HG03097 (cell line): Measurements from ENCODE around the gene ECHDC3.

Experiments used
- ATAC-seq: cut with Tn5 transposase; IDR thresholded peaks from one replicate; pipeline ENCODE4 v1.9.1; 2021; ENCODE audit not compliant: unreplicated experiment, low FRiP score

Gene ECHDC3

GRCh38 chr10:11775412-11775811 is 33.2 kb downstream of the ECHDC3 start:
- ATAC-seq, result no peak

DNA sequence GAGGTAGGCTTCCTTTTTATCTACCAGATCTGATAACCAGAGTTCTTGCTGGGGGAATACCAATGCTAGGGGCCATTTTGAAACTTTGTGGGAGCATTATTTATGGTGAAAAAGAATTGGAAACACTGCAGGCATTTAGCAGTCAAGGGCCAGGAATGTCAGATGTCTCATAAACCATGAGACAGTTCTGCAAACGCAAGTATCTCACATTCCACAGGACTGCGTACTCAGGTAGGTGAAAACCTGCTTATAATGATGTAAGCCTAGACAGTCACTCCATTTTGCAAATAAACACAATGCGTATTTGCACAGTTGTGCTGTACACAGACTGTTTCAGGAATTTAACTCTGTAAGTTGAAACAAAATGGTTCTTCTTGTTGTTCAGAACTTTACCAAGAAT is 33.9 kb downstream of the ECHDC3 start:
- ATAC-seq, result no peak

GRCh38 chr10:11781114-11781513 is 38.9 kb downstream of the ECHDC3 start:
- ATAC-seq, result no peak

DNA sequence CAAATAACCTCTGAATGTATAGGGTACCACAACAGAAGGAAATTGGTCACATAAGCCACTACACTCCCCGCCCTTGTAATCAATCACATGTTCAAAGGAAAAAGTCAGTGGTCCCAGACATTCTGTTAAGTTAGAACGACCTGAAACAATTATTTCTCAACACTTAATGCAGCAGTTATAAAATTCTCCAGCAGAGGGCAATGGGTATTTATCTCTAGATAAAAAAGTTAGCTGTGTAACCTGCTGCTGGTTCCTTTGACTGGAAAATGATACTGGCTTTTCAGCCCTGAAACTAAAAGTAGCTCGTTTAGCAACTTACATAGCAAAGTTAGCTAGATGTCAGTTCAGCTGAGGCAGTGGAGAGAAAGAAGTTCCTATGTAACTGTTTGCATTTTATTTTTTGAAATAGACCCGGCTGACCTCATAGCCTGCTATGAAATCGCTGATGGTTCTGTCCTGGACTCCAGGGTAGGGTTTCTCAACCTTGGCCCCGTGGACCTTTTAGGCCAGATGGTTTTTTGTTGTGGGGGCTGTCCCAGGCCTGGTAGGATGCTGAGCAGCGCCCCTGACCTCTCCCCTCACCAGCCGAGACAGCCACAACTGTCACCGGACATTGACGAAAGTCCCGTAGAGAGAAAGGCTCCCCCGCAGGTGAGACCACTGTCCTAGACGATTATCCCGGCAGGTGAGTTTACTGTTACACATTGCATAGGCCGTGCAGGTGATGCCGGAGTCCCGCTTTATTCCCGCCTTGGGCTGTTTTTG is 40.8 kb downstream of the ECHDC3 start:
- no peak for ATAC-seq

DNA sequence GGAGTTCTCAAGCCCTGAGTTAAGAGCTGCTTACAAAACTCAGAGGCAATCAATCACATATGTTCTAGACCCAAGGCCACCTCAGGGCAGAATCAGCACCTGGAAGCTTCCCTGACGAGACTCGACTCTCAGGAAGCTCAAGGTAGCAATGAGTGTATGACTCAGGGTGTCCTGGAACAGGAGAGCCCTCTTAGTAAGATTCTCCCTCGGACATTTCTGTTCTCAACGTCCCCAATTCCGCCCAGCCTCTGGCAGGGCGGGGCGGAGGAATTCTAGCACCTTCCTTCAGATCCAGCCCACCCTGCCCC is 41.3 kb downstream of the ECHDC3 start:
- ATAC-seq, result no peak

DNA sequence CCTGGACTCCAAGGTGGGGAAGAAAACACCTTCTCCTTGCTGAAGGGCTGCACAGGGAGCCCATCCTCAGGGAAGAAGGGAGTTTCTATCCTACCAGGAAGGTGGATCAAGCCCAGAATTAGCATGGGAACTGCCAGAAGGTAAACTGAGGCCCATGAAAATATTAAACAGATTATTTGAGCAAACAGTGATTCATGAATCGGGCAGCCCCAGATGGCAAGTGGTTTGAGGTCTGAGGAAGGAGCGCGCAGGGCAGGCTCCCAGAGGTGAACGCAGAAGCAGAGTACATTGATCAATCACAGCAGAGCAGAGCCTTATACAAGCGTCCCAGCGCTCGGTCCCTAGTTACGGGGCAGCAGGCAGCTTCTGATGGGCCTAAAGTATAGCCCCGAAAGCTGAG is 45.2 kb downstream of the ECHDC3 start:
- no peak for ATAC-seq

- ATAC-seq, result no peak
Observed at GRCh38 chr10:11787846-11788245, 45.7 kb downstream of the ECHDC3 start.

DNA sequence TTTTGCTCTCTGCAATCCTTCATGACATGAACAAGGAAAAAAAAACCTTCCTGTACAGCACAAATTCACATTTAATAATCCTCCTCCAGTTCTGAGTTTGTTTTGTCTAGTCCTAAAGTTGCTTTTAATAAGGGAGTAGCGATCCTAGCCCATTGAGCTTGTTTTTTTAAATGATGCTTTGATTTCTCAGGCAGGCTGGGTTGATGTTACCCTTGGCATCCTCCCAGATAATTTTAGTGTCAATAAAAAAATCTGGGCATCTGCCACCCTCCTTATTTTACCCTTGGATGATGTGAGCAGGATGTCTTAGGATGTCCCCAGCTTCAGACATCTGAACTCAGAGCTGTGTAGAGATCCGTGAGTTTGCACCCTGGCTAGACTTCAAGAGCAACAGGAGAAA is 47.1 kb downstream of the ECHDC3 start:
- ATAC-seq, result no peak

DNA sequence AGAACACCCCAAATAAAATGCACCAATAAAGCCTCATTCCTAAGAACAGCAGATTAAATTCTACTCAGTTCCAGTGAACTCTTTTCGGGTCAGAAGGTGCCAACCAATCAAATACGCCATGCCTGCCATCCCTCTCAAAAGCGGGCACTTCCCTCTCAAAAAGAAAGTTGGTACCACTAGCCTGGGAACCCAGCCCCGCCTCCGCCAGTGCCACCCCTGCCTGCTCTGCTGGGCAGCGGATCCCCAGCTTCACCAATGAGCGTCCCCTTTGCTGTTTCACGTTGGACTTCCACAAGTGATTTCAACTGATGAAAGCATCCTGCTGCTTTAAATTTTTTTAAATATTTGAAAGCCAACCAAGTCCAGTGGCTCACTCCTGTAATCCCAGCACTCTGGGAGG is 47.8 kb downstream of the ECHDC3 start:
- no peak for ATAC-seq

GRCh38 chr10:11793762-11794479 is 51.7 kb downstream of the ECHDC3 start:
- ATAC-seq, result no peak

DNA sequence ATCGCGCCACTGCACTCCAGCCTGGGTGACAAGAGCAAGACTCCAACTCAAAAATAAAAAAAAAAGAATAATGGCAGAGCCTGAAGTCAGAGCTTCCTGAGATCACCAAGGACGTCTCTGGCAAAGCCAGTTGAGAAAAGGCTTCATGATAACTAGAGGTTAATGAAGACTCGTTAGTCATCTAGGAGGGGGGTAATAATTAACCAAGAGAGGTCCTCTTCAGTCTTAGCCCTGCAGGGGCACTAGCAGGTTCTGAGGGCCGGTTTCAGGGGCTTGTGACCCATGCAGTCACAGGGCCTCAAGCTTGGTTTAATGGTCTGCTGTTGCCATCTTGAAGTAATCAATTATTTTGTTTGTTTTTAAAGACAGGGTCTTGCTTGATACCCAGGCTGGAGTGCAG is 52.4 kb downstream of the ECHDC3 start:
- no peak for ATAC-seq

DNA sequence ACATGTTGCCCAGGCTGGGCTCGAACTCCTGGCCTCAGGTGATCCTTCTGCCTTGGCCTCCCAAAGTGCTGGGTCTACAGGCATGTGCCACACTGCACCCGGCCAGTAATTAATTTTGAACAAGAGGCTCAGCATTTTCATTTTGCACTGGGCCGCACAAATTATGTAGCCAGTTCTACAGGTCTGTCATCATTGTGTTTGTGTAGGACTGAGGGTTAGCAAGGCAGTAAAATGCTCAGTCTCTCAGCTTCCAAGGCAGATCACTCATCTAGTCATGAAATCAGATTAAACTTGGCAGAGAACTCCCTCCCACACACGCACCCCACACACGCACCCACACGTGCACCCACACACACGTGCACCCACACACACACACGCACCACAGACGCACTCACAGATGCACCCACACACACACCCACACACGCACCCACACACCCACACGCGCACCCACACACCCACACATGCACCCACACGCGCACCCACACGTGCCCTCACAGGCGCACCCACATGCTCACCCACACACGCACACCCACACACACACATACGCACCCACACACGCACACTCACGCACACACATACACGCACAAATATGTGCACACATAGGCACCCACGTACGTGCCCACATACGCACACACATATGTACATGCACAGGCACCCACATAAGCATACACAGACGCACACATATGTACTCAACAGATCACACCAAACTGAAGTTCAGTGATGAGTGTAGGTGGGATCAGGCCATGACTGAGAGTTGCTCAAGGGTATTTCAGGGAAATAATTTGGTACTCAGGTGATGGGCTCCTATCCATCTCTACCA is 53.1 kb downstream of the ECHDC3 start:
- no peak for ATAC-seq

DNA sequence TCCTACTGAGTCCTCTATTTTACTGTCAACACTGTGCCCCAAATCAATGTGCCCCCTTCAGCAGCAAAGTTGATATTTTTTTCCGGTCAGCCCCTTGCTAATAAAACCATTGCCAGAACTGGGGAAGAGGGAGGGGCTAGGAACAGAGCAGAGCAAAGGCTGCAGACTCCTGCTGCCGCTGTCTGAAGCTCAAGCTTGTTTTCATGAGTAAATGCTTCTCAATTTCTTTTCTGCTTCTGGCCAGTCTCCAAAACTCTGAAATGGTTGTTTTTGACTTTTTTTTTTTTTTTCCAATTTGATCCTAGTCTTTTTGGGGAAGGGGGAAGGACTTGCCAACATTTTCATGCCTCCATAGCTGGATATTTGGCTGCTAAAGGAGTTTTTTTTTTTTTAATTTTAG is 54.3 kb downstream of the ECHDC3 start:
- no peak for ATAC-seq

- no peak for ATAC-seq
Observed at GRCh38 chr10:11797281-11797680, 55.1 kb downstream of the ECHDC3 start.

GRCh38 chr10:11797847-11798633 is 55.9 kb downstream of the ECHDC3 start:
- no peak for ATAC-seq

DNA sequence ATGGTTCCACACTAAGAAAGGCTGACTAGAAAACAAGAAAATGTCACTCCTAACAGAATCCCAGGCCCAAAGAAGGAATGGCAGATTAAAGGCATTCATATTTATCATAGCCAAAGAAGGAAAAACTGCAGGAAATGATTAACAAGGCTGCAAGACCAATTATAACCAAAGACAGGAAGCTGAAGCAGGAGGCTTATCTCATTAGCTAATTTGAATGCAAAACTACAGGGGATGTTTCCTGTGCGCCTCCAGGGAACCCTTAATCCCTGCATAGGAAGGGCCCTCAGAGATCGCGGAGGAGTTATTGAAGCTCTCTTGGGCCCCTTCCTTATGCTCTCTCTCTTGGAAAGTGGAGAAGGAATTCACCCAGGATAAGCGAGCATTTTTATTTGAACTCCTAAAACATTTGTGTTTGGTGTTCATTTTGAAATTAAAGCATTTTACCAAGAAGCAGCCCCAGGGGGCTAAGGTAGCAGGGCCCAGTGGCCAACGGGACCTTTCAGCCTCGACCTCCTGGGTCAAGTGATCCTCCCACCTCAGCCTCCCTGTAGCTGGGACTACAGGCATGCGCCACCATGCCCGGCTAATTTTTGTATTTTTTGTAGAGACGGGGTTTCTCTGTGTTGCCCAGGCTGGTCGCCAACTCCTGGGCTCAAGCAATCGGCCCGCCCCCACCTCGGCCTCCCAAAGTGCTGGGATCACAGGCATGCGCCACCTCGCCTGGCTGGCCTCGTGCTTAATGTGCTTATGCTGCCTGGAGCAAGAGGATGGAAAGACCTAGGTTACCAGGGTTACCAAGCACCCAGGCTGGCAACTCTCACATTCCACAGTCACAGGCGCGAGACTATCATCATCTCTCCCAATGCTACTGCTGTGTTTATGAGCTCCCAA is 56.9 kb downstream of the ECHDC3 start:
- no peak for ATAC-seq

DNA sequence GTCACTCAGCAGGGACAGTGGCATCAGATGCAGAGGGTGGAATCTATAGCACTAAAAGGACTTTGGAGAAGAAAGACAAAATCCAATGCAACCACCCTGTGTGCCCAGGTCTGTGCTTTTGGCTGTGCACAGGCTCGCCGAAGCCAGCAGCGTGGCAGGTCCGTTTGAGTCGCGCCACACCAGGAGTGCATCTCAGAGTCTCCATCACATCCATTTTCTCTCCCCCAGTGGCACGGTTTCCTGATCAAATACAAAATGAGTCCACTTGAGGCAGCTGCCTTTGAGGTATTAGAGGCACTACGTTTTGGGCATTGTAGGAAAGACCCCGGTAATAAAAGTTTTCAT is 57.5 kb downstream of the ECHDC3 start:
- no peak for ATAC-seq

DNA sequence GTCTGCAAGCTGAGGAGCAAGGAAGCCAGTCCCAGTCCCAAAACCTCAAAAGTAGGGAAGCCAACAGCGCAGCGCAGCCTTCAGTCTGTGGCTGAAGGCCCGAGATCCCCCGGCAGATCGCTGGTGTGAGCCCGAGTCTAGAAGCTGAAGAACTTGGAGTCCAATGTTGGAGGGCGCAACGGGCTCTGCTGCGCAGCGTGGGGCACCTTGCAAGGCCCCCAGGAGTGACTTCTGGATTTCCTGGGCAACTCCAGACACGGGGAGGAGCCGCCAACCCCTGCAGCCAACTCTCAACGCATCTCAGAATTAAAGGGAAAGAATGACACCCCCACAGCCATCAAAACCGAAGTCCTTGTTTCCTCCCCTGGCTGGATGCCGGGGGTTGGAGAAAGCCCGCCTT is 62.2 kb downstream of the ECHDC3 start:
- no peak for ATAC-seq

GRCh38 chr10:11805792-11806191 is 63.6 kb downstream of the ECHDC3 start:
- ATAC-seq, result no peak

- ATAC-seq, result no peak
Observed at GRCh38 chr10:11806706-11807105, 64.5 kb downstream of the ECHDC3 start.
